Spleen (tissue), 7 donors: ENCODE measurements around the gene NPSR1.

Experiments
- POLR2A ChIP-seq, 3 donors: fragments of 450-650 bp; IDR thresholded peaks; one replicate each; pipeline ENCODE4 v1.5.1; 2017; ENCODE audit warnings: antibody characterized with exemption in 3 of 3, mild to moderate bottlenecking in 1 of 3
- POLR2AphosphoS5 ChIP-seq, 3 donors: sonication (generic); formaldehyde crosslinking; IDR thresholded peaks; one replicate each; pipeline ENCODE4 v1.5.1; 2017; ENCODE audit warnings: antibody characterized with exemption in 3 of 3
- TF ChIP-seq, protein P1 (sequence below), 11 experiments: fragments of 200-600 bp in 7 of 11; fragments of 450-650 bp in 4 of 11; sonication (generic) in 4 of 11; IDR thresholded peaks in 8 of 11; conservative IDR thresholded peaks in 3 of 11; 1 replicate in 7 of 11; 2 replicates in 4 of 11; pipeline versions ENCODE4 v1.4.0 to v1.8.0; 2016 to 2021; ENCODE audit warnings: antibody characterized with exemption in 11 of 11, inconsistent platforms in 4 of 11, mild to moderate bottlenecking in 1 of 11
- donor health status: DM: no; HTN: no; CAD: no; lungs with moderate emphysema.
- donor health status: DM: no; HTN: no; CAD: no.
- donor health status: DM: no; HTN: no; CAD: no.

DNA sequence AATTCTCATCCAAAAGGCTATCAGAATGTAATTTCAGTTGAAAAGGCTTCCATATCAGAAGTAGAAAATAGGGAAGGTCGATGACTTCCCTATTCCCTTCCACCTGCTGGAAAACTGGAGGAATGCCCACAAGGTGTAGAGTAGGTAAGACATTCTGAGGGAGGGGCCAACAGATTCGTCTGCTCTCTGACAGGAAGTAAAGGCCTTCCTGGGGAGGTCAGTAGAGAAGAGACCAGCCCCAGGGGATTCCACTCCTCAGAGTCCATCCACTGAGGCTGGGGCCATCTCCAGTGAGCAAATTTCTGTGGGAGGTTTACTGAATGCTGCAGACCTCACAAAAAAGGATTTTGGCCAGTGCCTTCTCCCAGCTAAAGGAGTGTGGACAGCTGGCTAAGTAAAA is 19.5 kb downstream of the NPSR1 start:
- TF ChIP-seq, protein P1, sequence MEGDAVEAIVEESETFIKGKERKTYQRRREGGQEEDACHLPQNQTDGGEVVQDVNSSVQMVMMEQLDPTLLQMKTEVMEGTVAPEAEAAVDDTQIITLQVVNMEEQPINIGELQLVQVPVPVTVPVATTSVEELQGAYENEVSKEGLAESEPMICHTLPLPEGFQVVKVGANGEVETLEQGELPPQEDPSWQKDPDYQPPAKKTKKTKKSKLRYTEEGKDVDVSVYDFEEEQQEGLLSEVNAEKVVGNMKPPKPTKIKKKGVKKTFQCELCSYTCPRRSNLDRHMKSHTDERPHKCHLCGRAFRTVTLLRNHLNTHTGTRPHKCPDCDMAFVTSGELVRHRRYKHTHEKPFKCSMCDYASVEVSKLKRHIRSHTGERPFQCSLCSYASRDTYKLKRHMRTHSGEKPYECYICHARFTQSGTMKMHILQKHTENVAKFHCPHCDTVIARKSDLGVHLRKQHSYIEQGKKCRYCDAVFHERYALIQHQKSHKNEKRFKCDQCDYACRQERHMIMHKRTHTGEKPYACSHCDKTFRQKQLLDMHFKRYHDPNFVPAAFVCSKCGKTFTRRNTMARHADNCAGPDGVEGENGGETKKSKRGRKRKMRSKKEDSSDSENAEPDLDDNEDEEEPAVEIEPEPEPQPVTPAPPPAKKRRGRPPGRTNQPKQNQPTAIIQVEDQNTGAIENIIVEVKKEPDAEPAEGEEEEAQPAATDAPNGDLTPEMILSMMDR (IDR thresholded peaks at IDR 0.05 in 8 of 11, conservative IDR thresholded peaks at IDR 0.05 in 3 of 11): no peak
- no peak for TF ChIP-seq POLR2AphosphoS5 (IDR thresholded peaks at IDR 0.05)
- no peak for TF ChIP-seq POLR2A (IDR thresholded peaks at IDR 0.05)
